ENCODE measurements around the gene CX3CL1.

DNA sequence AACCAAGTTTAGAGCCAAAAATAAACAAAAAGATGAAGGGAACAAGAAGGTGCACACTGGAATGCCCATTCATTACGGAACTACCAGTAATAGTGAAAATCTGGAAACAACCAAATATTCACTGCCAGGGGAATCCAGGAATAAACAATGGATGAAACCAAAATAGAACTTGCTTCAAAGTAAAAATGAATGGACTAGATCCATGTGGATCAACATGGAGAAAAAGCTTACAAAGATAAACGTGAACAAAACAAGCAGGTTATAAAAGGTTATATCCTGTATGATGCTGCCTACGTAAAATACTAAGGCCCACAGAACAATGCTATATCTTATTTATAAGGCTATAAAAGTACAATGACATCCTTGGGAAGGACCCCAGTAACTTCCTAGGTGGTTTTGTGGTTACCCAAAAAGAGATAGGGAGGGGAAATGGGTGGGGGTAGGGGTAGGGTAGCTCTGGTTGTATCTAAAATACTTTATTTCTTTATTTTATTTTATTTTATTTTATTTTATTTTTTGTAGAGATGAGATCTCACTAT, 26.6 kb upstream of the CX3CL1 start:
- TF ChIP-seq, protein P1, sequence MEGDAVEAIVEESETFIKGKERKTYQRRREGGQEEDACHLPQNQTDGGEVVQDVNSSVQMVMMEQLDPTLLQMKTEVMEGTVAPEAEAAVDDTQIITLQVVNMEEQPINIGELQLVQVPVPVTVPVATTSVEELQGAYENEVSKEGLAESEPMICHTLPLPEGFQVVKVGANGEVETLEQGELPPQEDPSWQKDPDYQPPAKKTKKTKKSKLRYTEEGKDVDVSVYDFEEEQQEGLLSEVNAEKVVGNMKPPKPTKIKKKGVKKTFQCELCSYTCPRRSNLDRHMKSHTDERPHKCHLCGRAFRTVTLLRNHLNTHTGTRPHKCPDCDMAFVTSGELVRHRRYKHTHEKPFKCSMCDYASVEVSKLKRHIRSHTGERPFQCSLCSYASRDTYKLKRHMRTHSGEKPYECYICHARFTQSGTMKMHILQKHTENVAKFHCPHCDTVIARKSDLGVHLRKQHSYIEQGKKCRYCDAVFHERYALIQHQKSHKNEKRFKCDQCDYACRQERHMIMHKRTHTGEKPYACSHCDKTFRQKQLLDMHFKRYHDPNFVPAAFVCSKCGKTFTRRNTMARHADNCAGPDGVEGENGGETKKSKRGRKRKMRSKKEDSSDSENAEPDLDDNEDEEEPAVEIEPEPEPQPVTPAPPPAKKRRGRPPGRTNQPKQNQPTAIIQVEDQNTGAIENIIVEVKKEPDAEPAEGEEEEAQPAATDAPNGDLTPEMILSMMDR (conservative IDR thresholded peaks at IDR 0.05; ENCODE audit: low read depth, low read length) = no peak
- TF ChIP-seq EZH2 (IDR thresholded peaks at IDR 0.05; ENCODE audit: low read length, unreplicated experiment) (no peak), EZH2phosphoT487 (IDR thresholded peaks at IDR 0.05; ENCODE audit: borderline replicate concordance, low read length) (no peak)
